Upper lobe of left lung (tissue), 6 donors: Measurements from ENCODE around the gene VIPR1. TPM values are rescaled to one million over a fixed set of nuclear protein-coding genes. Genes with fewer than 3 reads are reported as not detected.
A peak's percentile ranks its signal among the peaks of the same experiment; 100 is the strongest.

ENCODE experiments used
- ATAC-seq, 2 donors: fragments of 200-7000 bp; cut with Tn5 transposase; one replicate each; pipeline ENCODE4 v1.9.1; 2022; ENCODE audit warnings: mild to moderate bottlenecking in 2 of 2, moderate library complexity in 2 of 2; ENCODE audit not compliant: low FRiP score in 2 of 2
- DNase-seq, 2 donors: peaks; one replicate each; pipeline ENCODE4 v3.0.0-alpha.2; 2019 to 2020
- H3K27ac ChIP-seq, 4 donors: fragments of 200-600 bp; sonication (generic); one replicate each; pipeline ENCODE4 v1.5.1; 2016 to 2019
- H3K27me3 ChIP-seq, 4 donors: fragments of 200-600 bp; sonication (generic); one replicate each; pipeline ENCODE4 v1.5.1; 2017 to 2019
- H3K36me3 ChIP-seq, 4 donors: fragments of 200-600 bp; sonication (generic); one replicate each; pipeline ENCODE4 v1.5.1; 2016 to 2019
- H3K4me1 ChIP-seq, 4 donors: fragments of 200-600 bp; sonication (generic); one replicate each; pipeline ENCODE4 v1.5.1; 2018 to 2019
- H3K4me3 ChIP-seq, 4 donors: fragments of 200-600 bp; sonication (generic); one replicate each; pipeline ENCODE4 v1.5.1; 2017 to 2019; ENCODE audit warnings: mild to moderate bottlenecking in 2 of 4, moderate library complexity in 1 of 4
- H3K9me3 ChIP-seq, 4 donors: fragments of 200-600 bp; sonication (generic); one replicate each; pipeline ENCODE4 v1.5.1; 2018 to 2019
- EP300 ChIP-seq, 4 donors: sonication (generic); formaldehyde crosslinking; IDR thresholded peaks; one replicate each; pipeline ENCODE4 v1.5.1; 2017; ENCODE audit warnings: antibody characterized with exemption in 4 of 4, control low read depth in 2 of 4
- POLR2A ChIP-seq, 4 donors: fragments of 450-650 bp; IDR thresholded peaks; one replicate each; pipeline ENCODE4 v1.5.1; 2016 to 2017; ENCODE audit warnings: antibody characterized with exemption in 4 of 4, mild to moderate bottlenecking in 2 of 4
- POLR2AphosphoS5 ChIP-seq, 2 donors: sonication (generic); formaldehyde crosslinking; IDR thresholded peaks; one replicate each; pipeline ENCODE4 v1.5.1; 2017; ENCODE audit warnings: antibody characterized with exemption in 2 of 2
- WGBS, 2 donors: methylation state at CpG; one replicate each; pipeline ENCODE4 v1.1.5; 2017 to 2018; 5-methylcytosine and 5-hydroxymethylcytosine counted together
- total RNA-seq, 6 donors: library from RNA; depleted of rRNA in 4 of 6; stranded (reverse); fragments of >200 nt in 4 of 6; gene quantifications; one replicate each; pipeline versions ENCODE4 v1.1.0 to v1.2.1, GENCODE V29; 2016 to 2021
- TF ChIP-seq, protein P1 (sequence below), 6 experiments: fragments of 450-650 bp in 4 of 6; fragments of 200-600 bp in 2 of 6; sonication (generic) in 2 of 6; IDR thresholded peaks; one replicate each; pipeline ENCODE4 v1.5.1; 2016 to 2019; ENCODE audit warnings: antibody characterized with exemption in 6 of 6
- donor health status: DM: no; HTN: no; CAD: no; lungs with moderate emphysema.
- donor health status: DM: no; HTN: yes; CAD: no; lungs with severe emphysema.

Gene VIPR1
- total RNA-seq, 6 donors from 2014 or later = 92.6 to 577 (median 198) TPM

DNA sequence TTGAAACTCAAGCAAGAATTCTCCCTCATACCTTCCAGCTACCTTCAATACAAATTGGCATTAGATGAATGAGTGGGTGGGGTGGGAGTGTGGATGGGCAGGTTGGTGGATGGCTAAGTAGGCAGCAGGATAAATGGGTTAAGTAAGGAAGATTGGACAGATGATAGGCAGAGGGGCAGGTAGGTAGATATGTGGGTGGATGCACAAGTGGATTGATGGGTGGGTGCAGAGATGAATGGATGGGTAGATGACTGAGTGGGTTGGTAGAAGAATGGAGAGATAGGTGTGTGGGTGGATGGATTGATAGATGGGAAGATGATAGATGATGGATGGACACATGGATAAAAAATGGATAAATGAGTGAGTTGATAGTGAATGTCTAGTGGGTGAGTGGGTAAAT is 27.6 kb downstream of the VIPR1 start:
- DNase-seq (no peak), ATAC-seq (no peak)
- H3K4me1 ChIP-seq = peaks cover 49 to 69% (median 55%) of the 10 kb centered on the region in 4 donors
- H3K27me3 ChIP-seq = no peaks in the 10 kb centered on the region
- no peaks in the 10 kb centered on the region for H3K9me3 ChIP-seq
- H3K4me3 ChIP-seq = no peak overlapping the region
- no peak for TF ChIP-seq POLR2AphosphoS5 (IDR thresholded peaks at IDR 0.05)
- peak overlapping the region; percentile 79 to 92 (median 86) for H3K27ac ChIP-seq
- H3K36me3 ChIP-seq = peaks cover 3 to 87% (median 40%) of the 10 kb centered on the region in 4 donors

GRCh38 chr3:42531470-42531869 is 29.0 kb downstream of the VIPR1 start:
- no peaks in the 10 kb centered on the region for H3K9me3 ChIP-seq
- ATAC-seq (no peak), DNase-seq (no peak)
- peak overlapping the region; percentile 79 to 92 (median 86) for H3K27ac ChIP-seq
- WGBS, 2 donors = 92 to 96% methylated on average over 3 to 6 of the region's 6 CpGs
- peaks cover 0 to 87% (median 32%) of the 10 kb centered on the region in 4 donors for H3K36me3 ChIP-seq
- peaks cover 40 to 61% (median 46%) of the 10 kb centered on the region in 4 donors for H3K4me1 ChIP-seq
- no peak overlapping the region for H3K4me3 ChIP-seq
- no peaks in the 10 kb centered on the region for H3K27me3 ChIP-seq
- TF ChIP-seq EP300 (IDR thresholded peaks at IDR 0.05) (no peak), POLR2A (IDR thresholded peaks at IDR 0.05) (no peak), POLR2AphosphoS5 (IDR thresholded peaks at IDR 0.05) (no peak)
- TF ChIP-seq, protein P1, sequence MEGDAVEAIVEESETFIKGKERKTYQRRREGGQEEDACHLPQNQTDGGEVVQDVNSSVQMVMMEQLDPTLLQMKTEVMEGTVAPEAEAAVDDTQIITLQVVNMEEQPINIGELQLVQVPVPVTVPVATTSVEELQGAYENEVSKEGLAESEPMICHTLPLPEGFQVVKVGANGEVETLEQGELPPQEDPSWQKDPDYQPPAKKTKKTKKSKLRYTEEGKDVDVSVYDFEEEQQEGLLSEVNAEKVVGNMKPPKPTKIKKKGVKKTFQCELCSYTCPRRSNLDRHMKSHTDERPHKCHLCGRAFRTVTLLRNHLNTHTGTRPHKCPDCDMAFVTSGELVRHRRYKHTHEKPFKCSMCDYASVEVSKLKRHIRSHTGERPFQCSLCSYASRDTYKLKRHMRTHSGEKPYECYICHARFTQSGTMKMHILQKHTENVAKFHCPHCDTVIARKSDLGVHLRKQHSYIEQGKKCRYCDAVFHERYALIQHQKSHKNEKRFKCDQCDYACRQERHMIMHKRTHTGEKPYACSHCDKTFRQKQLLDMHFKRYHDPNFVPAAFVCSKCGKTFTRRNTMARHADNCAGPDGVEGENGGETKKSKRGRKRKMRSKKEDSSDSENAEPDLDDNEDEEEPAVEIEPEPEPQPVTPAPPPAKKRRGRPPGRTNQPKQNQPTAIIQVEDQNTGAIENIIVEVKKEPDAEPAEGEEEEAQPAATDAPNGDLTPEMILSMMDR (IDR thresholded peaks at IDR 0.05) = no peak

DNA sequence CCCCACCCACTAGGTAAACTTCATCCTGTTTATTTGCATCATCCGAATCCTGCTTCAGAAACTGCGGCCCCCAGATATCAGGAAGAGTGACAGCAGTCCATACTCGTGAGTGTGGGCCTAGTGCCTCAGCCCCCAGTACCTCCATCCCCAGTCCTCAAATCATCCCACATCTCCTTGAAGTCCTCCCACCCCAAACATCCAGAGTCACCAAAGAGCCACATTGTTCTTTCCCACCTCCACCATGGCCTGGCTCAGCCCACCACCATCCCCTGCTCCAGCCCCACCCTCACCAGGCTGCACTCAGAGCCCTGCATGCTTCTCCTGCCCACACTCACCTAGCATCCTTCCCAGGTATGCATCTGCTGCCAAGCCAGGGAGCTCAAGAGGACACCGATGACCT is 29.8 kb downstream of the VIPR1 start:
- no peak for ATAC-seq
- Histone ChIP-seq H3K4me1 (peaks cover 37 to 58% (median 44%) of the 10 kb centered on the region in 4 donors), H3K27me3 (no peaks in the 10 kb centered on the region), H3K27ac (peak overlapping the region; percentile 79 to 92 (median 86)), H3K9me3 (no peaks in the 10 kb centered on the region), H3K4me3 (no peak overlapping the region), H3K36me3 (peaks cover 0 to 82% (median 28%) of the 10 kb centered on the region in 4 donors)
- WGBS, 2 donors = 90 to 93% methylated on average over 4 of the region's 4 CpGs
- TF ChIP-seq POLR2AphosphoS5 (IDR thresholded peaks at IDR 0.05) (no peak), EP300 (IDR thresholded peaks at IDR 0.05) (no peak), POLR2A (IDR thresholded peaks at IDR 0.05) (no peak)
- TF ChIP-seq, protein P1 (IDR thresholded peaks at IDR 0.05) = no peak
- no peak for DNase-seq

GRCh38 chr3:42533161-42533897 is 30.9 kb downstream of the VIPR1 start:
- Histone ChIP-seq H3K4me3 (no peak overlapping the region), H3K36me3 (peaks cover 0 to 77% (median 26%) of the 10 kb centered on the region in 4 donors), H3K27me3 (no peaks in the 10 kb centered on the region), H3K4me1 (peaks cover 26 to 48% (median 35%) of the 10 kb centered on the region in 4 donors), H3K27ac (peak overlapping the region; percentile 44 to 92 (median 84)), H3K9me3 (no peaks in the 10 kb centered on the region)
- 37 to 68% methylated on average over 3 to 7 of the region's 7 CpGs for WGBS, 2 donors
- ATAC-seq = no peak
- TF ChIP-seq EP300 (IDR thresholded peaks at IDR 0.05) (no peak), POLR2AphosphoS5 (IDR thresholded peaks at IDR 0.05) (no peak), POLR2A (IDR thresholded peaks at IDR 0.05) (no peak)
- TF ChIP-seq, protein P1 (IDR thresholded peaks at IDR 0.05) = no peak
- DNase-seq = no peak

- DNase-seq (peak; percentile 40 to 83), ATAC-seq (no peak)
- no peak for TF ChIP-seq POLR2AphosphoS5 (IDR thresholded peaks at IDR 0.05)
- TF ChIP-seq, protein P1 (IDR thresholded peaks at IDR 0.05) = peak; percentile 34 to 57 (median 44)
- H3K27ac ChIP-seq = peak overlapping the region; percentile 3 to 92 (median 62)
- no peak overlapping the region for H3K4me3 ChIP-seq
- H3K36me3 ChIP-seq = peaks cover 0 to 57% (median 18%) of the 10 kb centered on the region in 4 donors
- H3K27me3 ChIP-seq = no peaks in the 10 kb centered on the region
- peaks cover 19 to 40% (median 30%) of the 10 kb centered on the region in 4 donors for H3K4me1 ChIP-seq
- WGBS, 2 donors = 74 to 76% methylated on average over 14 to 29 of the region's 35 CpGs
- no peaks in the 10 kb centered on the region for H3K9me3 ChIP-seq
Measured at GRCh38 chr3:42535981-42536784, 33.7 kb downstream of the VIPR1 start.
